Activated CD8-positive, alpha-beta T cell treated with anti-CD3 and anti-CD28 coated beads for 36 hours (primary cell): ENCODE measurements around the gene C6orf52. TPM values are rescaled to one million over a fixed set of nuclear protein-coding genes. Genes with fewer than 3 reads are reported as not detected.

Experiments
- ATAC-seq: fragments of 200-7000 bp; cut with Tn5 transposase; one replicate; pipeline ENCODE4 v1.10.0; 2021; ENCODE audit warnings: mild to moderate bottlenecking, moderate library complexity
- CTCF ChIA-PET: fragments of 350-600 bp; sonication (Branson Sonifier 250); formaldehyde crosslinking; loops from one replicate; lab custom pipeline; 2021; ENCODE audit warnings: antibody characterized with exemption; lab: Charles Lee
- POLR2A ChIA-PET: fragments of 350-600 bp; sonication (Branson Sonifier 250); formaldehyde crosslinking; loops from one replicate; lab custom pipeline; 2021; ENCODE audit warnings: antibody characterized with exemption; lab: Charles Lee
- DNase-seq: peaks from one replicate; pipeline ENCODE4 v3.0.0-alpha.2; 2020
- H3K27ac Mint-ChIP-seq: one replicate; pipeline ENCODE4 v1.8.0; 2021; ENCODE audit warnings: mild to moderate bottlenecking, mixed read lengths
- H3K27me3 Mint-ChIP-seq: one replicate; pipeline ENCODE4 v1.8.0; 2021; ENCODE audit warnings: mixed read lengths
- H3K36me3 Mint-ChIP-seq: one replicate; pipeline ENCODE4 v1.8.0; 2021; ENCODE audit warnings: low read depth, mixed read lengths
- H3K4me1 Mint-ChIP-seq: one replicate; pipeline ENCODE4 v1.8.0; 2021; ENCODE audit warnings: low read depth, mixed read lengths
- H3K4me3 Mint-ChIP-seq: one replicate; pipeline ENCODE4 v1.8.0; 2021; ENCODE audit warnings: mild to moderate bottlenecking, moderate library complexity, mixed read lengths
- H3K9me3 Mint-ChIP-seq: one replicate; pipeline ENCODE4 v1.8.0; 2021; ENCODE audit warnings: mixed read lengths
- intact Hi-C: fragments of 100-400 bp; cut with micrococcal nuclease; formaldehyde crosslinking; loops from one replicate; pipeline ENCODE4 v1.10.0; 2022
- total RNA-seq, 2 experiments: library from RNA; stranded (reverse); gene quantifications; one replicate each; pipeline ENCODE4 v1.2.3, GENCODE V29; 2021
- TF ChIP-seq, protein P1 (sequence below): fragments of 200-600 bp; IDR thresholded peaks from one replicate; pipeline ENCODE4 v1.8.0; 2022; ENCODE audit warnings: antibody characterized with exemption, mild to moderate bottlenecking

The C6orf52 gene
- total RNA-seq, 2 experiments from 2014 or later, result 2.6 to 3.3 TPM

GRCh38 chr6:10725044-10725443, 30.6 kb upstream of the C6orf52 start:
- H3K27me3 Mint-ChIP-seq, result no peaks in the 10 kb centered on the region
- peaks cover 30% of the 10 kb centered on the region for H3K36me3 Mint-ChIP-seq
- intact Hi-C loops, result no loop called here
- H3K4me3 Mint-ChIP-seq, result no peak overlapping the region
- no peak overlapping the region for H3K27ac Mint-ChIP-seq
- TF ChIP-seq, protein P1, sequence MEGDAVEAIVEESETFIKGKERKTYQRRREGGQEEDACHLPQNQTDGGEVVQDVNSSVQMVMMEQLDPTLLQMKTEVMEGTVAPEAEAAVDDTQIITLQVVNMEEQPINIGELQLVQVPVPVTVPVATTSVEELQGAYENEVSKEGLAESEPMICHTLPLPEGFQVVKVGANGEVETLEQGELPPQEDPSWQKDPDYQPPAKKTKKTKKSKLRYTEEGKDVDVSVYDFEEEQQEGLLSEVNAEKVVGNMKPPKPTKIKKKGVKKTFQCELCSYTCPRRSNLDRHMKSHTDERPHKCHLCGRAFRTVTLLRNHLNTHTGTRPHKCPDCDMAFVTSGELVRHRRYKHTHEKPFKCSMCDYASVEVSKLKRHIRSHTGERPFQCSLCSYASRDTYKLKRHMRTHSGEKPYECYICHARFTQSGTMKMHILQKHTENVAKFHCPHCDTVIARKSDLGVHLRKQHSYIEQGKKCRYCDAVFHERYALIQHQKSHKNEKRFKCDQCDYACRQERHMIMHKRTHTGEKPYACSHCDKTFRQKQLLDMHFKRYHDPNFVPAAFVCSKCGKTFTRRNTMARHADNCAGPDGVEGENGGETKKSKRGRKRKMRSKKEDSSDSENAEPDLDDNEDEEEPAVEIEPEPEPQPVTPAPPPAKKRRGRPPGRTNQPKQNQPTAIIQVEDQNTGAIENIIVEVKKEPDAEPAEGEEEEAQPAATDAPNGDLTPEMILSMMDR, result no peak
- CTCF ChIA-PET, result interaction anchor here (1.1 kb wide), 1 partner anchor 76 kb away, joined by 3 read pairs; no protein-coding TSS in a partner anchor
- H3K4me1 Mint-ChIP-seq, result peaks cover 37% of the 10 kb centered on the region
- ATAC-seq (no peak), DNase-seq (no peak)
- POLR2A ChIA-PET, result interaction anchor here (3.2 kb wide), 1 partner anchor 23 kb away, joined by 20 read pairs; the partner anchor contains the start of gene TMEM14B
- peaks cover 3% of the 10 kb centered on the region for H3K9me3 Mint-ChIP-seq

- DNase-seq (no peak), ATAC-seq (no peak)
- intact Hi-C loops, result no loop called here
- TF ChIP-seq, protein P1, result no peak
- H3K36me3 Mint-ChIP-seq, result peaks cover 30% of the 10 kb centered on the region
- H3K4me3 Mint-ChIP-seq, result peak overlapping the region; percentile 91
- ChIA-PET CTCF (interaction anchor here (1.1 kb wide), 1 partner anchor 245 kb away, joined by 4 read pairs; no protein-coding TSS in a partner anchor), POLR2A (interaction anchor here (1.2 to 3.2 kb wide), 2 partner anchors 25 to 28 kb away, joined by 7 to 20 read pairs; partner anchors contain the start of genes C6orf52, PAK1IP1 and TMEM14B)
- peaks cover 12% of the 10 kb centered on the region for H3K9me3 Mint-ChIP-seq
- peak overlapping the region; percentile 92 for H3K27ac Mint-ChIP-seq
- peaks cover 45% of the 10 kb centered on the region for H3K4me1 Mint-ChIP-seq
- no peaks in the 10 kb centered on the region for H3K27me3 Mint-ChIP-seq
Observed at GRCh38 chr6:10723567-10723881, 29.1 kb upstream of the C6orf52 start.

DNA sequence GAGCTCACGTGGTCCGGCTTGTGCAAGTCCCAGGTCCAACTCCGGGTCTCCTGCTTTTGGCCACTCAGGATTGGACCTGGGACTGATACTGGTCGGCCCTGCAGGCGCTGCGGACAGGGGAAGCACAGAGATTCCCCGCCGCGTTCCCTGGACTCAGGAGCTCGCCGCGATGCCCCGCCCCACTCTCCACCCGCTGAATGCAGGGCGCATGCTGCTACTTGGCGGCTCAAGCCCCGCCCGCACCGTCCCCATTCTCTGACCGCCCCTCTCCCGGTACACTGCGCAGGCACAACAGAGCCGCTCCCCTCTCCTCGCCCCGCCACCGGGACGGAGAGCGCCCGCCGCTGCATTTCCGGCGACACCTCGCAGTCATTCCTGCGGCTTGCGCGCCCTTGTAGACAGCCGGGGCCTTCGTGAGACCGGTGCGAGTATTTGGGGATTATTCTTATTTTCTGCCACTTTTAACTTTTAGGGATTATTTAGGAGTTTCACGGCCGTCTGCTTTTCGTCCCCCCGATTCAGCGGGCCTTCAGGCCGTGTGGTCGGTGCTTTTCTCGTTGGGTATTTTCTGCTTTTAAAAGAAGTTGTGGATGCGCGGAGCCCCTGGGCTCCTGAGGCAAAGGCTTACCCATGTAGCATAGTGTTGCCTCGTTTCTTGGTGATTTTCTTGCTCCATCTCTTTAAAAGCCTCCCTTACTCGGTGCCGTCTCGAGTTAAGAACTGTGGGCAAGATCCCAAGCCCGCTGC, 28.6 kb upstream of the C6orf52 start, which contains the start of gene TMEM14C:
TSS of gene TMEM14C (plus strand) at position 251 of the 747 bp plus-strand sequence. CDS start 1,544 bp downstream, outside the sequence.
- DNase-seq, result peak; percentile 93
- H3K4me1 Mint-ChIP-seq, result peaks cover 45% of the 10 kb centered on the region
- peak; percentile 93 for ATAC-seq
- H3K4me3 Mint-ChIP-seq, result peak within 1 kb of the TSS; percentile 91
- ChIA-PET POLR2A (interaction anchor here (1.5 to 3.2 kb wide), 3 partner anchors 18 to 27 kb away, joined by 4 to 21 read pairs (median 20); partner anchors contain the start of genes C6orf52, PAK1IP1 and TMEM14B), CTCF (interaction anchor here (1.1 kb wide), 1 partner anchor 245 kb away, joined by 4 read pairs; no protein-coding TSS in a partner anchor)
- H3K36me3 Mint-ChIP-seq, result peaks cover 29% of the 10 kb centered on the region
- intact Hi-C loops, result no loop called here
- no peaks in the 10 kb centered on the region for H3K27me3 Mint-ChIP-seq
- H3K9me3 Mint-ChIP-seq, result peaks cover 14% of the 10 kb centered on the region
- TF ChIP-seq, protein P1, result no peak
- H3K27ac Mint-ChIP-seq, result peak within 1 kb of the TSS; percentile 92

DNA sequence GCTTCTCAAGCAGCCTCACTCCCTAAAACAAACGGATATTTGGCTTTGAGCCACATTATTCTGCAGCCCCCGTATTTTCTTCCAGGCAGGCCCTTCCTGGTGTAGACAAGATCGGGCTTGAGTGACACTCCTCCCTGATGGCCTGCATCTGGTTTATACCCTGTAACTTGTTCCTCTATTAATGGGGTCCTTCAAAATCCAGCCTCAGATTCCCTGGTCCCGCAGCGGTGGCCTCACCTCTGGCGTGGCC, 28.1 kb upstream of the C6orf52 start:
- intact Hi-C loops, result no loop called here
- H3K27me3 Mint-ChIP-seq, result no peaks in the 10 kb centered on the region
- DNase-seq (no peak), ATAC-seq (no peak)
- H3K4me3 Mint-ChIP-seq, result peak overlapping the region; percentile 91
- peaks cover 17% of the 10 kb centered on the region for H3K9me3 Mint-ChIP-seq
- peaks cover 26% of the 10 kb centered on the region for H3K36me3 Mint-ChIP-seq
- peak overlapping the region; percentile 92 for H3K27ac Mint-ChIP-seq
- H3K4me1 Mint-ChIP-seq, result peaks cover 45% of the 10 kb centered on the region
- POLR2A ChIA-PET, result interaction anchor here (1.5 to 3.2 kb wide), 3 partner anchors 17 to 27 kb away, joined by 4 to 21 read pairs (median 20); partner anchors contain the start of genes C6orf52, PAK1IP1 and TMEM14B
- TF ChIP-seq, protein P1, result no peak
- CTCF ChIA-PET, result interaction anchor here (2.4 kb wide), 1 partner anchor 212 kb away, joined by 6 read pairs; no protein-coding TSS in a partner anchor
